ENCODE results near the gene RBP4.

GRCh38 chr10:93547522-93547921 lies 53.5 kb downstream of the RBP4 start:
- TF ChIP-seq TAF1 (IDR thresholded peaks at IDR 0.05; ENCODE audit: low read depth, low read length) (no peak), POU2F2 (IDR thresholded peaks at IDR 0.05; ENCODE audit: low read depth, low read length) (no peak), POLR2A (IDR thresholded peaks at IDR 0.05; ENCODE audit: low read depth, low read length) (no peak), POLR2AphosphoS5 (IDR thresholded peaks at IDR 0.05; ENCODE audit: low read depth, low read length) (no peak), SPI1 (IDR thresholded peaks at IDR 0.05; ENCODE audit: low read depth, low read length) (no peak), PAX5 (IDR thresholded peaks at IDR 0.05; ENCODE audit: insufficient read depth, low read length, severe bottlenecking) (no peak)
